Astrocyte of the cerebellum (primary cell): ENCODE results near the gene ANKLE1.

Source experiments
- DNase-seq: peaks from one replicate; pipeline ENCODE4 v3.0.0-alpha.2; 2011; ENCODE audit warnings: low read depth
- H3K4me3 ChIP-seq: 2 replicates; pipeline ENCODE4 v1.5.1; 2011; ENCODE audit warnings: mild to moderate bottlenecking, low read depth, low read length, moderate library complexity
- in situ Hi-C: cut with HindIII; loops from 2 replicates; pipeline ENCODE4 v1.10.0; 2017; ENCODE audit warnings: low sequenced_read_pairs
- TF ChIP-seq, protein P1 (sequence below): IDR thresholded peaks from 2 replicates; pipeline ENCODE4 v1.5.1; 2012; ENCODE audit warnings: low read length, low read depth, moderate library complexity, mild to moderate bottlenecking; ENCODE audit errors: missing control alignments

Gene ANKLE1

DNA sequence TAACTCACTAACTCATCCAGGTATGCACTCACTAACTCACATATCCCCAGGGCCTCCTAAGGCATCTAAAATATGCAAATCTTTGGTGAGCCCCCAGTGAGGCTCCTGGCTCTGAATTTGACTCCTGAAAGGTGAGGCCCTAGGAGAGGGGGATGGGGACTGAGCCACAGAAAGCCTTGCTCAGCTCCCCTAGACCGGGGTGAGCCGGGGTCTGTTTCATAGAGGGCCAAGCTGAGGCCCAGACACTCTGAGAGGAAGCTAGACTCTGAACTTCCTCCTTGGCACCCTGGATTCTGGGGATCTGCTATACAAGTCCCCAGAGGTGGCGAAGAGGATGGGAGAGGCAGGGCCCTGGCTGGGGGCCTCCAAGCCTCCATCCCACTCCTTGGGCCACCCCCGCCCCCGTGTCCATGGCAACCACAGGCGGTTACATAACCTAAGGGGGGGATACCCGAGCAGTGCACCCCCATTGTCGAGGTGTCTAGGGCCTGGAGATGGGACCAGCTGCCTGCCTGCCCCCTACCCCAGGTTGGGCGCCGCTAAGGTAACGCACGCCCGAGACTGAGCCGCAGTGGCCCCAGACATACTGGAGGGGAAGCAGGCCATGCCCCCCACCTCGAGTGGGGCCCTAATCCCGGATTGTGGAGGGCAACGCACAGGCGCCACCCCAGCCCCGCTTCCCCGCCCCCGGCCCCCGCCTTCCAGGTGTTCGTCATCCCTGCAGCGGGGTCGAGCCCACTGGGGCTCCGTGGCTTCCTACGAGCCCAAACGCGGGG is 20.9 kb downstream of the ANKLE1 start:
- no peak for DNase-seq
- in situ Hi-C loops: loop anchor here (25.0 kb wide), 1 partner anchor 140 kb away; no protein-coding TSS in a partner anchor
- H3K4me3 ChIP-seq: peak overlapping the region; percentile 67
- TF ChIP-seq, protein P1, sequence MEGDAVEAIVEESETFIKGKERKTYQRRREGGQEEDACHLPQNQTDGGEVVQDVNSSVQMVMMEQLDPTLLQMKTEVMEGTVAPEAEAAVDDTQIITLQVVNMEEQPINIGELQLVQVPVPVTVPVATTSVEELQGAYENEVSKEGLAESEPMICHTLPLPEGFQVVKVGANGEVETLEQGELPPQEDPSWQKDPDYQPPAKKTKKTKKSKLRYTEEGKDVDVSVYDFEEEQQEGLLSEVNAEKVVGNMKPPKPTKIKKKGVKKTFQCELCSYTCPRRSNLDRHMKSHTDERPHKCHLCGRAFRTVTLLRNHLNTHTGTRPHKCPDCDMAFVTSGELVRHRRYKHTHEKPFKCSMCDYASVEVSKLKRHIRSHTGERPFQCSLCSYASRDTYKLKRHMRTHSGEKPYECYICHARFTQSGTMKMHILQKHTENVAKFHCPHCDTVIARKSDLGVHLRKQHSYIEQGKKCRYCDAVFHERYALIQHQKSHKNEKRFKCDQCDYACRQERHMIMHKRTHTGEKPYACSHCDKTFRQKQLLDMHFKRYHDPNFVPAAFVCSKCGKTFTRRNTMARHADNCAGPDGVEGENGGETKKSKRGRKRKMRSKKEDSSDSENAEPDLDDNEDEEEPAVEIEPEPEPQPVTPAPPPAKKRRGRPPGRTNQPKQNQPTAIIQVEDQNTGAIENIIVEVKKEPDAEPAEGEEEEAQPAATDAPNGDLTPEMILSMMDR: no peak

DNA sequence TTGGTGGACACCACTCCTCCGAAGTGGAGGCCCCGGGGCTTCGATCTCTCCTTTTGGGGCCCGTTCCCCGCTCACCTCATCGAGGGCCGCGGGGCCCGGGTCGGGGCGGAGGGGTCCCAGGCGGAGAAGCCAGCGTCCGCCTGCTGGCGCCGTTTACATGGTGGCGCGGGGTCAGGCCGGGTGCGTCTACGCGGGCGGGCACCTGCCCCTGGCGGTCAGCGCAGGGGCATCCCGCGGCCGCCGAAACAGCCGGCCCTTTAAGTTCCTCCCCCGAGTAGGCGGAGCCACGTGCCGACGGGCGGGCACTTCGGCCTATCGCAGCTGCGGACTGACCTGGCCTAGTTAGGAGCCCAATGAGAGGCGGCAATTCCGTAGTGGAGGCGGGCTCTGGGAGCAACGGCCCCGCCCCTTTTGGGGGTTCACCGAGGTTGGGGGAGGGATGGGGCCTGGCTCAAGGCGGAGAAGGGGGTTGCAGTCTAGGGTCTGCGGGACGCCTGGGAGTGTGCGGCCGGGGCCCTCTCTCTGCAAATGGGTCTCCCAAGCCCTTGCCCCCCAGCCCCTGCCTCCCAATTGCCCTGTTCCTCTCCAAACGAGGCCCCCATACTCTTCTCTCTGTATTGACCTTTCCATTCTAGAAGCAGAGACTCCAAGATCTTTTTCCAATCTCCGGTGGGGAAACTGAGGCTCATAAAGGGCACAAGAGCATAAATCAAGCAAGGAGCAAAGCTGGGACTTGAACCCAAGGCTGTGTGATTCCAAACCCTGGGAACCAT is 21.7 kb downstream of the ANKLE1 start, which contains the start of gene ABHD8:
Gene ABHD8 (minus strand): TSS at position 259 of the 773 bp plus-strand sequence. CDS start 1,809 bp downstream, outside the sequence.
- peak; percentile 88 for DNase-seq
- TF ChIP-seq, protein P1: peak; percentile 45
- H3K4me3 ChIP-seq: peak within 1 kb of the TSS; percentile 67
- in situ Hi-C loops: loop anchor here (25.0 kb wide), 1 partner anchor 141 kb away; no protein-coding TSS in a partner anchor

DNA sequence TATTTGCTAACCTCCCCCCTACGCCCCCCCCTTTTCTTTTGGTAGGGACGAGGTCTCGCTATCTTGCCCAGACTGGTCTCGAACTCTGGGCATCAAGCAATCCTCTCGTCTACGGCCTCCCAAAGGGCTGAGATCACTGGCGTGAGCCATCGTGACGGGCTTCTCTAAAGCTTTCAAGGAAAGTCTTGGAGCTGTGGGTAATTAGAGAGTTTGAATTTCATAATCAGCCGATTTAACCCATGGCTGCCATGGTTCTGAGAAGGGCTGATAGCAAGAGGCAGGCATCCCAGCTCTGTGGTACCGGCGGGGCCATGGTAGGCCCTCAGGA is 22.2 kb downstream of the ANKLE1 start:
- TF ChIP-seq, protein P1: no peak
- no peak overlapping the region for H3K4me3 ChIP-seq
- DNase-seq: no peak
- in situ Hi-C loops: loop anchor here (25.0 kb wide), 1 partner anchor 142 kb away; no protein-coding TSS in a partner anchor

DNA sequence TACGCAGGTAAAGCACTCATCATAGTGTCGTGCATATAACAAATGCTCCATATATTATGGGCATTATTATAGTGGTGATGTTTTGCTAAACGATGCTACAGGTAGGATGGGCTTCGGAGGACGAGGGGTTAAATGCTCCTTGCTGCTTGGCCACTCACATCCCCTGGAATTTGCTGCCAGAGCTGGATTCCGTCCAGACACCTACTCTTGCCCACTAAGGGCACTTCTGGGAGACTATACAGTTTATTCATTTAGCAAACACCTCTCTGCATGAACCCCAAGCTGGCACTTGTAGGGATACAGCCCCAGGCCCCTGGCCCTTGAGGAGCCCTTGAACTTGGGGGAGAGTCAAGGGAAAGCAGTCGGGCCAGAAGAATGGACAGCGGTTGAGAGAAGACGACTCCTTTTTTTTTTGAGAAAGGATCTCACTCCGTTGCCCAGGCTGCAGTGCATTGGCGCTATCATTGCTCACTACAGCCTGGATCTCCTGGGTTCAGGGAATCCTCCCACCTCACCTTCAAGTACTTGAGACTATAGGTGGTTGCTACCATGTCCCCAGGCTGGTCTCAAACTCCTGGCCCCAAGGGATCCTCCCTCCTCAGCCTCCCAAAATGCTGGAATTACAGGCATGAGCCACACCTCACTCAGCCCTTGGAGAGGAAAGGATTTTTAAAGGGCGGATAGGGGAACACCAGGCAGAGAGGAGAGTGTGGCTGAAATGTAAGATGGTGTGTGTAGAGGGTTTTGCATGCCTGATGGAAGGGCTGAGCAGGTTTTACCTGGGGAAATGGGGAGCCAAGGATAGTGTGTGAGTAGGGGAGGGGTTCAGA is 22.9 kb downstream of the ANKLE1 start:
- DNase-seq: no peak
- in situ Hi-C loops: loop anchor here (25.0 kb wide), 1 partner anchor 142 kb away; no protein-coding TSS in a partner anchor
- no peak overlapping the region for H3K4me3 ChIP-seq
- TF ChIP-seq, protein P1: no peak

DNA sequence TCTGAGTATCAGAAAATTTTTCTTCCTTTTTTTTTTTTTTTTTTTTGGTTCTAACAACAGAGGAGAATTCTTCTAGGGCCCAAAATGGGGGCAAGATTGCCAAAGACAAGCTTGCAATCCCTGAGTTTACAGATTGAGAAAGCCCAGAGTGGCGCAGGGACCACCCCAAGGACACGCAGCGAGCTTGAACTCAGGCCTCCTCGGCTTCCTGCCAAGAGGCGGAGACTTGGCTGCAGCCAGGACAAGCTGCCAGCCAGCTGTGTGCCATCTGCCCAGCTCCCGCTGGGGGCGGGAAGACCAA is 23.5 kb downstream of the ANKLE1 start:
- in situ Hi-C loops: loop anchor here (25.0 kb wide), 1 partner anchor 143 kb away; no protein-coding TSS in a partner anchor
- TF ChIP-seq, protein P1: no peak
- peak overlapping the region; percentile 81 for H3K4me3 ChIP-seq
- DNase-seq: no peak
